SU-DHL-6 (cell line): ENCODE results near the gene UBE3B.

Source experiments
- CTCF ChIP-seq: fragments of 200-600 bp; sonication (generic); IDR thresholded peaks from one replicate; pipeline ENCODE4 v1.5.1; 2017; ENCODE audit warnings: antibody characterized with exemption, mild to moderate bottlenecking, low read length, moderate library complexity; ENCODE audit not compliant: insufficient read depth, poor library complexity, severe bottlenecking
- EZH2phosphoT487 ChIP-seq: fragments of 200-600 bp; sonication (generic), shearing (Covaris generic); conservative IDR thresholded peaks from 2 replicates; pipeline ENCODE4 v1.6.1; 2018; ENCODE audit warnings: mild to moderate bottlenecking, antibody characterized with exemption, low read length, moderate library complexity, mixed read lengths

- TF ChIP-seq CTCF (no peak), EZH2phosphoT487 (no peak)
These were observed 24.9 kb upstream of the UBE3B start for GRCh38 chr12:109452489-109452888.
